H1 (cell line): ENCODE results near the gene TFCP2L1.

Experiments used
- POLR2AphosphoS5 ChIP-seq: IDR thresholded peaks from 2 replicates; pipeline ENCODE4 v1.6.1; 2011; ENCODE audit warnings: low read depth, low read length
- TF ChIP-seq, protein P1 (sequence below), 3 experiments: IDR thresholded peaks; 1 replicate in 2 of 3; 2 replicates in 1 of 3; pipeline versions ENCODE4 v1.5.1 to v1.6.1; 2011; ENCODE audit warnings: low read length in 3 of 3, mild to moderate bottlenecking in 3 of 3, inconsistent platforms in 2 of 3, low read depth in 1 of 3, moderate library complexity in 1 of 3; ENCODE audit not compliant: insufficient read depth in 1 of 3; ENCODE audit errors: control extremely low read depth in 1 of 3

DNA sequence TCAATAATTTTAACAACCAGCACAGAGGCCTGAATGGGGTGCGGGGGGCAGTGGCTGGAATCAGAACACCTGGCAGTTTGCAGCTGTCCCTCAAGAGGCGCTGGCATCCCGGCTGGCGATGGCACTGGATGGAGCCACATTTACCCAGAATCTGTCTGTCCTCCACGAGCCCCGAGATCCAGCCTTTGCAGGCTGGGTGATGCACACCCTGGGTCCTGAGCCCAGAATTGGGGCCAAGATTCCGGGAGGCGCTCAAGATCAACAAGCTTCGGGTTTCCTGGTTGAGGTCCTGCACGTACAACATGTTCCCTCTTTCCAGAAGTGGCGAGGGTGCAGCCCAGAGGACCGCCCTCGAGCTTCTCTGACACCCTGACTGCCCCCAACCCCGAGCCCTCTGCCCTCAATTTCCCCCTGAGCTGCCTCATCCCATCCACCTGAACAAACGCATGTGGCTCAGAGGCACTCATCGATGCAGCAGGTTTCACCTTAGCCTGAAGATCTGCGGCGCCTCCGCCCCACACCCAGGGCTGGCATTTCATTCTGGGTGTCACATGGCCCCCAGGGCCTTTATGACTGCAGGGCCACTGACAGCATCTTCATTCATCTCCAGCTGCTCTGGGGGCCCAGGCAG lies 97.5 kb downstream of the TFCP2L1 start:
- TF ChIP-seq, protein P1, sequence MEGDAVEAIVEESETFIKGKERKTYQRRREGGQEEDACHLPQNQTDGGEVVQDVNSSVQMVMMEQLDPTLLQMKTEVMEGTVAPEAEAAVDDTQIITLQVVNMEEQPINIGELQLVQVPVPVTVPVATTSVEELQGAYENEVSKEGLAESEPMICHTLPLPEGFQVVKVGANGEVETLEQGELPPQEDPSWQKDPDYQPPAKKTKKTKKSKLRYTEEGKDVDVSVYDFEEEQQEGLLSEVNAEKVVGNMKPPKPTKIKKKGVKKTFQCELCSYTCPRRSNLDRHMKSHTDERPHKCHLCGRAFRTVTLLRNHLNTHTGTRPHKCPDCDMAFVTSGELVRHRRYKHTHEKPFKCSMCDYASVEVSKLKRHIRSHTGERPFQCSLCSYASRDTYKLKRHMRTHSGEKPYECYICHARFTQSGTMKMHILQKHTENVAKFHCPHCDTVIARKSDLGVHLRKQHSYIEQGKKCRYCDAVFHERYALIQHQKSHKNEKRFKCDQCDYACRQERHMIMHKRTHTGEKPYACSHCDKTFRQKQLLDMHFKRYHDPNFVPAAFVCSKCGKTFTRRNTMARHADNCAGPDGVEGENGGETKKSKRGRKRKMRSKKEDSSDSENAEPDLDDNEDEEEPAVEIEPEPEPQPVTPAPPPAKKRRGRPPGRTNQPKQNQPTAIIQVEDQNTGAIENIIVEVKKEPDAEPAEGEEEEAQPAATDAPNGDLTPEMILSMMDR (IDR thresholded peaks at IDR 0.05; ENCODE audit: control extremely low read depth in 1 of 3, insufficient read depth in 1 of 3, low read depth in 1 of 3, low read length in 3 of 3): no peak
- TF ChIP-seq POLR2AphosphoS5: no peak
